CD4-positive, alpha-beta T cell (primary cell): ENCODE results near the gene KRT2. TPM values are rescaled to one million over a fixed set of nuclear protein-coding genes. Genes with fewer than 3 reads are reported as not detected.

Source experiments
- ATAC-seq: fragments of 200-7000 bp; cut with Tn5 transposase; one replicate; pipeline ENCODE4 v1.10.0; 2022; ENCODE audit warnings: mild to moderate bottlenecking; ENCODE audit not compliant: poor library complexity
- CTCF ChIA-PET: fragments of 350-600 bp; sonication (Branson Sonifier 250); formaldehyde crosslinking; loops from one replicate; lab custom pipeline; 2021; ENCODE audit warnings: antibody characterized with exemption, inconsistent platforms; lab: Charles Lee
- POLR2A ChIA-PET: fragments of 350-600 bp; sonication (Branson Sonifier 250); formaldehyde crosslinking; loops from one replicate; lab custom pipeline; 2021; ENCODE audit warnings: antibody characterized with exemption, inconsistent platforms; lab: Charles Lee
- DNase-seq, 14 experiments: peaks; one replicate each; pipeline ENCODE4 v3.0.0-alpha.2; 2013 to 2020; ENCODE audit warnings: mixed read lengths in 2 of 14
- H3K27ac ChIP-seq, 2 donors: one replicate each; pipeline versions ENCODE4 v1.5.1 to v1.7.0; 2013; ENCODE audit warnings: low read length in 2 of 2, low read depth in 1 of 2, mild to moderate bottlenecking in 1 of 2
- H3K27me3 ChIP-seq, 2 experiments: 1 replicate in 1 of 2; 2 replicates in 1 of 2; pipeline versions ENCODE4 v1.6.1 to v1.7.0; 2013; ENCODE audit warnings: low read length in 2 of 2, control low read depth in 1 of 2, mild to moderate bottlenecking in 1 of 2, moderate library complexity in 1 of 2; ENCODE audit not compliant: insufficient read depth in 2 of 2, control insufficient read depth in 1 of 2
- H3K36me3 ChIP-seq: one replicate; pipeline ENCODE4 v1.6.1; 2013; ENCODE audit warnings: low read length, control low read depth; ENCODE audit not compliant: insufficient read depth
- H3K4me1 ChIP-seq: one replicate; pipeline ENCODE4 v1.6.1; 2013; ENCODE audit warnings: low read length, control low read depth; ENCODE audit not compliant: insufficient read depth
- H3K4me3 ChIP-seq: one replicate; pipeline ENCODE4 v1.5.1; 2013; ENCODE audit warnings: mild to moderate bottlenecking, low read length, moderate library complexity
- H3K9me3 ChIP-seq, 2 experiments: 1 replicate in 1 of 2; 2 replicates in 1 of 2; pipeline versions ENCODE4 v1.6.1 to v1.7.0; 2013; ENCODE audit warnings: low read length in 2 of 2, mild to moderate bottlenecking in 2 of 2, control low read depth in 1 of 2, moderate library complexity in 1 of 2; ENCODE audit not compliant: control insufficient read depth in 1 of 2, insufficient read depth in 1 of 2
- H3K27ac Mint-ChIP-seq: one replicate; pipeline ENCODE4 v1.8.0; 2020; ENCODE audit warnings: mixed read lengths
- H3K27me3 Mint-ChIP-seq: one replicate; pipeline ENCODE4 v1.8.0; 2021; ENCODE audit warnings: mixed read lengths
- H3K36me3 Mint-ChIP-seq: one replicate; pipeline ENCODE4 v1.8.0; 2021; ENCODE audit warnings: low read depth, mixed read lengths
- H3K4me1 Mint-ChIP-seq: one replicate; pipeline ENCODE4 v1.8.0; 2021; ENCODE audit warnings: low read depth, mixed read lengths
- H3K4me3 Mint-ChIP-seq: one replicate; pipeline ENCODE4 v1.8.0; 2020; ENCODE audit warnings: mild to moderate bottlenecking, mixed read lengths
- H3K9me3 Mint-ChIP-seq: one replicate; pipeline ENCODE4 v1.8.0; 2020; ENCODE audit warnings: mixed read lengths
- intact Hi-C, 2 experiments: fragments of 100-400 bp; cut with DNase I in 1 of 2; cut with micrococcal nuclease in 1 of 2; formaldehyde crosslinking; loops; one replicate each; pipeline versions ENCODE4 v1.15.1 to v1.9.0; 2023 to 2025; cut with DNase I, micrococcal nuclease
- total RNA-seq, 174 experiments: library from RNA in 2 of 174; stranded (reverse) in 2 of 174; gene quantifications; one replicate each; pipeline ENCODE4 v1.2.3 and lab custom pipeline; 2021 to 2026
- TF ChIP-seq, protein P1 (sequence below): fragments of 200-600 bp; IDR thresholded peaks from one replicate; pipeline ENCODE4 v1.8.0; 2022; ENCODE audit warnings: antibody characterized with exemption, mild to moderate bottlenecking

The KRT2 gene
- total RNA-seq, 2 experiments from 2014 or later, result 1.7 to 2.1 TPM

DNA sequence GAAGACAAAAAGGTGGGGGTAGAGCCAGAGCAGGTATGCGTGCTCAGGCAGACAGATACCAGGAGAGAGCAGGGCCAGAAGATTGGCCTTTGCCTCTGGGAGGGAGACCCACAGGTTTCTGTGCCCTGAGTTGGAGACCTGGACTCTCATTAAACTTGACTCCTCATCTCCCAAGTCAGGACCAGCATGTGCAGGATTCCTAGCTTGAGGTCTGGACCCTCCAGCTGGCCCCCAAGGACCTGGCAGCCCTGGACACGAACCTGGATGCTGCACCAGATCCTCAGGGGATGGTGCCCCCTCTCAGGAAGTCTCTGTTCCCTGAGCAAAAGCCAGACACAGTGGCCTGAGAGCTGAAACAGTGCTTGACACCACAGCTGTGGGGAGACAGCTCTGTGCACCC, 23.2 kb downstream of the KRT2 start:
- TF ChIP-seq, protein P1, sequence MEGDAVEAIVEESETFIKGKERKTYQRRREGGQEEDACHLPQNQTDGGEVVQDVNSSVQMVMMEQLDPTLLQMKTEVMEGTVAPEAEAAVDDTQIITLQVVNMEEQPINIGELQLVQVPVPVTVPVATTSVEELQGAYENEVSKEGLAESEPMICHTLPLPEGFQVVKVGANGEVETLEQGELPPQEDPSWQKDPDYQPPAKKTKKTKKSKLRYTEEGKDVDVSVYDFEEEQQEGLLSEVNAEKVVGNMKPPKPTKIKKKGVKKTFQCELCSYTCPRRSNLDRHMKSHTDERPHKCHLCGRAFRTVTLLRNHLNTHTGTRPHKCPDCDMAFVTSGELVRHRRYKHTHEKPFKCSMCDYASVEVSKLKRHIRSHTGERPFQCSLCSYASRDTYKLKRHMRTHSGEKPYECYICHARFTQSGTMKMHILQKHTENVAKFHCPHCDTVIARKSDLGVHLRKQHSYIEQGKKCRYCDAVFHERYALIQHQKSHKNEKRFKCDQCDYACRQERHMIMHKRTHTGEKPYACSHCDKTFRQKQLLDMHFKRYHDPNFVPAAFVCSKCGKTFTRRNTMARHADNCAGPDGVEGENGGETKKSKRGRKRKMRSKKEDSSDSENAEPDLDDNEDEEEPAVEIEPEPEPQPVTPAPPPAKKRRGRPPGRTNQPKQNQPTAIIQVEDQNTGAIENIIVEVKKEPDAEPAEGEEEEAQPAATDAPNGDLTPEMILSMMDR, result no peak
- Mint-ChIP-seq H3K27ac (peak overlapping the region; percentile 89), H3K4me3 (peak overlapping the region; percentile 91), H3K36me3 (peaks cover 10% of the 10 kb centered on the region), H3K27me3 (no peaks in the 10 kb centered on the region), H3K9me3 (no peaks in the 10 kb centered on the region), H3K4me1 (peaks cover 80% of the 10 kb centered on the region)
- Histone ChIP-seq H3K9me3 (no peaks in the 10 kb centered on the region), H3K4me3 (peak overlapping the region; percentile 39), H3K4me1 (peaks cover 56% of the 10 kb centered on the region), H3K27ac (no peak overlapping the region), H3K27me3 (no peaks in the 10 kb centered on the region), H3K36me3 (no peaks in the 10 kb centered on the region)
- intact Hi-C loops, result loop anchor here in 1 of 2 experiments (5.0 kb wide), 1 partner anchor 63 kb away; no protein-coding TSS in a partner anchor
- ChIA-PET POLR2A (interaction anchor here (0.9 to 2.2 kb wide), 5 partner anchors 13 to 44 kb away, joined by 3 to 15 read pairs (median 4); no protein-coding TSS in a partner anchor), CTCF (no interaction called here)
- ATAC-seq (no peak), DNase-seq (no peak)

- H3K27ac Mint-ChIP-seq, result peak overlapping the region; percentile 89
- H3K27ac ChIP-seq, result no peak overlapping the region
- peaks cover 10% of the 10 kb centered on the region for H3K36me3 Mint-ChIP-seq
- CTCF ChIA-PET, result interaction anchor here (1.7 kb wide), 1 partner anchor 11 kb away, joined by 4 read pairs; the partner anchor contains the start of gene KRT73
- POLR2A ChIA-PET, result interaction anchor here (2.2 kb wide), 1 partner anchor 42 kb away, joined by 6 read pairs; no protein-coding TSS in a partner anchor
- DNase-seq (no peak), ATAC-seq (no peak)
- TF ChIP-seq, protein P1, result no peak
- H3K4me1 Mint-ChIP-seq, result peaks cover 75% of the 10 kb centered on the region
- H3K36me3 ChIP-seq, result no peaks in the 10 kb centered on the region
- intact Hi-C loops, result loop anchor here in 1 of 2 experiments (5.0 kb wide), 1 partner anchor 64 kb away; no protein-coding TSS in a partner anchor
- no peaks in the 10 kb centered on the region for H3K9me3 ChIP-seq
- peak overlapping the region; percentile 39 for H3K4me3 ChIP-seq
- no peaks in the 10 kb centered on the region for H3K27me3 Mint-ChIP-seq
- H3K9me3 Mint-ChIP-seq, result no peaks in the 10 kb centered on the region
- H3K4me3 Mint-ChIP-seq, result peak overlapping the region; percentile 71
- peaks cover 49% of the 10 kb centered on the region for H3K4me1 ChIP-seq
- no peaks in the 10 kb centered on the region for H3K27me3 ChIP-seq
These were observed 23.9 kb downstream of the KRT2 start for GRCh38 chr12:52628111-52628507.

DNA sequence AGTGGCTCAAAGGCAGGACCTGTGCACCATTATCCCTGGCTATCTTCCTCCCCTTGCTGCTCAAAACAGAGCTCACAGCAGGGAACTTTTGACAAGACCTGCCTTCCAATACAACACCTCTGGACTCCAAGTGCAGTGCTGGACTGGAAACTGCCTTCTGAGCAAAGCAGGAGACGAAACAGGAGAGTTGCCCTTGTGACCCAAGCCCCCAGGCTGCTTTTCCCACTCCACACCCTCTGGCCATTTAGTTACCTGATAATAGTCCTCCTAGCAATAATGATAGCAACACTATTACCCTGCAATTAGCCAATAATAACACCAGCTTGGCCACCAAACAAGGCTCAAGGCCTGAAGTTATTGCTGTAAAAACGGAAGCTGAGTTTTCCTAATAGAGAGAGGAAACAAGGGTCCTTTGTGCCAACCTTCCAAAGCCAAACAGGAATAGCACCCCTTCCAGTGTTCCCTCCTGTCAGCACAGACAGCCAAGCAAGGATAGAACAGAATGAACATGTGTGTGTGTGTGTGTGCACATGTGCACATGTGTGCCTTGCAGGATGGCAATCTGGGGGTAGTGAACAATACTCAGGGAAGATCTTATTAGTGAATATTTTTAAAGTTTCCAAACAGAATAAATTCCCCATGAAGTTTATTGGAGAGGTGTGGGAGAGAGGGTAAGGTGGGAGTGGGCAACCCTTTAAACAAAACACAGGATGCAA, 24.5 kb downstream of the KRT2 start:
- TF ChIP-seq, protein P1, result no peak
- no peaks in the 10 kb centered on the region for H3K36me3 ChIP-seq
- no peak for DNase-seq
- H3K27me3 Mint-ChIP-seq, result no peaks in the 10 kb centered on the region
- peaks cover 15% of the 10 kb centered on the region for H3K36me3 Mint-ChIP-seq
- intact Hi-C loops, result loop anchor here in 1 of 2 experiments (5.0 kb wide), 1 partner anchor 65 kb away; no protein-coding TSS in a partner anchor
- peak overlapping the region; percentile 76 for H3K27ac Mint-ChIP-seq
- H3K4me1 Mint-ChIP-seq, result peaks cover 75% of the 10 kb centered on the region
- H3K4me1 ChIP-seq, result peaks cover 43% of the 10 kb centered on the region
- H3K4me3 Mint-ChIP-seq, result peak overlapping the region; percentile 59
- no peak for ATAC-seq
- no peak overlapping the region for H3K4me3 ChIP-seq
- no peaks in the 10 kb centered on the region for H3K27me3 ChIP-seq
- CTCF ChIA-PET, result interaction anchor here (1.7 kb wide), 1 partner anchor 10 kb away, joined by 4 read pairs; the partner anchor contains the start of gene KRT73
- H3K9me3 Mint-ChIP-seq, result no peaks in the 10 kb centered on the region
- no peaks in the 10 kb centered on the region for H3K9me3 ChIP-seq
- no peak overlapping the region for H3K27ac ChIP-seq
- POLR2A ChIA-PET, result interaction anchor here (2.2 kb wide), 1 partner anchor 41 kb away, joined by 6 read pairs; no protein-coding TSS in a partner anchor
